H1 (cell line): ENCODE results near the gene COPA. TPM values are rescaled to one million over a fixed set of nuclear protein-coding genes. Genes with fewer than 3 reads are reported as not detected.

Experiments used
- CTCF ChIA-PET: fragments of 300-600 bp; sonication (Branson Sonifier 250); formaldehyde crosslinking; loops from one replicate; lab custom pipeline; 2021; ENCODE audit not compliant: partially characterized antibody; lab: Charles Lee
- POLR2A ChIA-PET: fragments of 300-600 bp; sonication (Branson Sonifier 250); formaldehyde crosslinking; loops from one replicate; lab custom pipeline; 2021; ENCODE audit warnings: inconsistent platforms; ENCODE audit not compliant: partially characterized antibody; lab: Charles Lee
- DNase-seq, 2 experiments: peaks; one replicate each; pipeline versions ENCODE4 v3.0.0 to v3.0.0-alpha.2; 2010 to 2022; ENCODE audit warnings: low spot score in 2 of 2, low read depth in 1 of 2, mixed read lengths in 1 of 2
- FAIRE-seq: peaks from 2 replicates; lab custom pipeline; 2011; peaks lifted over from hg19 to GRCh38; lab: Jason Lieb, UNC
- H2AFZ ChIP-seq: 2 replicates; pipeline ENCODE4 v1.8.1; 2012; ENCODE audit warnings: low read length, inconsistent platforms
- H2AK5ac ChIP-seq: 2 replicates; pipeline ENCODE4 v1.6.1; 2013; ENCODE audit warnings: low read depth, low read length
- H2BK120ac ChIP-seq: replicated peaks from 2 replicates; pipeline ENCODE3; 2013; ENCODE audit warnings: low read depth, low read length, inconsistent platforms
- H2BK12ac ChIP-seq: 2 replicates; pipeline ENCODE4 v1.6.1; 2013; ENCODE audit warnings: low read depth, low read length
- H2BK15ac ChIP-seq: 2 replicates; pipeline ENCODE4 v1.6.1; 2013; ENCODE audit warnings: low read length
- H2BK20ac ChIP-seq: 2 replicates; pipeline ENCODE4 v1.6.1; 2013; ENCODE audit warnings: low read length
- H2BK5ac ChIP-seq: 2 replicates; pipeline ENCODE4 v1.6.1; 2013; ENCODE audit warnings: low read depth, low read length
- H3K14ac ChIP-seq: 2 replicates; pipeline ENCODE4 v1.6.1; 2013; ENCODE audit warnings: inconsistent platforms; ENCODE audit not compliant: insufficient read length
- H3K18ac ChIP-seq: 2 replicates; pipeline ENCODE4 v1.6.1; 2013; ENCODE audit warnings: low read length; ENCODE audit errors: extremely low read depth
- H3K23ac ChIP-seq: 2 replicates; pipeline ENCODE4 v1.6.1; 2013; ENCODE audit warnings: inconsistent platforms; ENCODE audit not compliant: insufficient read length
- H3K23me2 ChIP-seq: 2 replicates; pipeline ENCODE4 v1.6.1; 2013; ENCODE audit warnings: low read depth, low read length
- H3K27ac ChIP-seq: 2 replicates; pipeline ENCODE4 v1.6.1; 2011; ENCODE audit warnings: low read depth, low read length, inconsistent platforms
- H3K27me3 ChIP-seq, 4 experiments: replicated peaks in 1 of 4; 1 replicate in 1 of 4; 2 replicates in 3 of 4; pipeline versions ENCODE4 v1.6.1 to v1.8.1; 2011 to 2013; ENCODE audit warnings: low read length in 3 of 4, mild to moderate bottlenecking in 3 of 4, inconsistent platforms in 2 of 4, mixed read lengths in 2 of 4, moderate library complexity in 1 of 4; ENCODE audit not compliant: control insufficient read depth in 3 of 4, insufficient read depth in 3 of 4; ENCODE audit errors: extremely low read depth in 1 of 4
- H3K36me3 ChIP-seq, 4 experiments: 2 replicates each; pipeline versions ENCODE4 v1.6.1 to v1.8.1; 2011 to 2013; ENCODE audit warnings: mild to moderate bottlenecking in 4 of 4, low read length in 3 of 4, moderate library complexity in 2 of 4, control low read depth in 1 of 4, inconsistent platforms in 1 of 4; ENCODE audit not compliant: insufficient read depth in 4 of 4, control insufficient read depth in 2 of 4
- H3K4ac ChIP-seq: replicated peaks from 2 replicates; pipeline ENCODE3; 2013; ENCODE audit warnings: low read length, low read depth, mixed read lengths, inconsistent platforms; ENCODE audit not compliant: insufficient read length
- H3K4me1 ChIP-seq, 4 experiments: replicated peaks in 1 of 4; 1 replicate in 1 of 4; 2 replicates in 3 of 4; pipeline versions ENCODE4 v1.6.1 to v1.8.1; 2011 to 2013; ENCODE audit warnings: low read length in 3 of 4, inconsistent platforms in 2 of 4, mixed read lengths in 1 of 4; ENCODE audit not compliant: insufficient read depth in 4 of 4, control insufficient read depth in 3 of 4
- H3K4me2 ChIP-seq, 2 experiments: 2 replicates each; pipeline versions ENCODE4 v1.6.1 to v1.8.1; 2011 to 2013; ENCODE audit warnings: low read depth in 2 of 2, low read length in 2 of 2, control low read depth in 1 of 2, inconsistent platforms in 1 of 2, mild to moderate bottlenecking in 1 of 2; ENCODE audit not compliant: insufficient read depth in 1 of 2
- H3K4me3 ChIP-seq, 4 experiments: fragments of 200-600, 300-600 bp in 1 of 4; sonication (generic), shearing (Covaris generic), sonication (Bioruptor Twin) in 1 of 4; 2 replicates each; pipeline versions ENCODE4 v1.5.1 to v1.8.1; 2011 to 2016; ENCODE audit warnings: low read length in 4 of 4, low read depth in 3 of 4, control low read depth in 2 of 4, inconsistent platforms in 2 of 4, mild to moderate bottlenecking in 2 of 4, mixed read lengths in 1 of 4, moderate library complexity in 1 of 4; ENCODE audit not compliant: insufficient read depth in 2 of 4; ENCODE audit errors: extremely low read depth in 1 of 4
- H3K56ac ChIP-seq: replicated peaks from 2 replicates; pipeline ENCODE3; 2013; ENCODE audit warnings: low read depth, mild to moderate bottlenecking, mixed read lengths, low read length, inconsistent platforms; ENCODE audit not compliant: insufficient read length
- H3K79me1 ChIP-seq: 2 replicates; pipeline ENCODE4 v1.6.1; 2013; ENCODE audit warnings: low read depth, low read length, control low read depth
- H3K79me2 ChIP-seq, 2 experiments: 2 replicates each; pipeline versions ENCODE4 v1.6.1 to v1.8.1; 2012 to 2013; ENCODE audit warnings: low read length in 2 of 2, mild to moderate bottlenecking in 2 of 2, inconsistent platforms in 1 of 2; ENCODE audit not compliant: insufficient read depth in 2 of 2, control insufficient read depth in 1 of 2
- H3K9ac ChIP-seq, 4 experiments: replicated peaks in 1 of 4; 1 replicate in 1 of 4; 2 replicates in 3 of 4; pipeline versions ENCODE4 v1.6.1 to v1.8.1; 2011 to 2013; ENCODE audit warnings: low read depth in 3 of 4, low read length in 3 of 4, control low read depth in 2 of 4, mild to moderate bottlenecking in 2 of 4, moderate library complexity in 2 of 4, inconsistent platforms in 1 of 4; ENCODE audit errors: extremely low read depth in 1 of 4
- H3K9me3 ChIP-seq, 2 experiments: 2 replicates each; pipeline versions ENCODE4 v1.6.1 to v1.8.1; 2012 to 2013; ENCODE audit warnings: mild to moderate bottlenecking in 2 of 2, moderate library complexity in 2 of 2, control low read depth in 1 of 2, inconsistent platforms in 1 of 2, low read depth in 1 of 2, low read length in 1 of 2, mixed read lengths in 1 of 2; ENCODE audit not compliant: insufficient read depth in 2 of 2
- H4K20me1 ChIP-seq, 2 experiments: replicated peaks in 1 of 2; 2 replicates each; pipeline versions ENCODE3 to v1.8.1; 2011 to 2013; ENCODE audit warnings: inconsistent platforms in 2 of 2, low read length in 2 of 2, mild to moderate bottlenecking in 1 of 2; ENCODE audit not compliant: insufficient read depth in 2 of 2, control insufficient read depth in 1 of 2
- H4K5ac ChIP-seq: 2 replicates; pipeline ENCODE4 v1.6.1; 2013; ENCODE audit warnings: low read length, low read depth, mixed read lengths, inconsistent platforms; ENCODE audit not compliant: insufficient read length
- H4K8ac ChIP-seq: 2 replicates; pipeline ENCODE4 v1.8.0; 2013; ENCODE audit warnings: mild to moderate bottlenecking, moderate library complexity, low read length, inconsistent platforms; ENCODE audit not compliant: insufficient read depth; ENCODE audit errors: extremely low read depth
- H4K91ac ChIP-seq: replicated peaks from 2 replicates; pipeline ENCODE3; 2013; ENCODE audit warnings: low read length, mixed read lengths, inconsistent platforms; ENCODE audit not compliant: insufficient read length
- BACH1 ChIP-seq: IDR thresholded peaks from 2 replicates; pipeline ENCODE4 v1.6.1; 2012; ENCODE audit warnings: low read length, improper control_type of control experiment
- CEBPB ChIP-seq: IDR thresholded peaks from 2 replicates; pipeline ENCODE4 v1.6.1; 2012; ENCODE audit warnings: low read depth, low read length
- CTBP2 ChIP-seq: IDR thresholded peaks from 2 replicates; pipeline ENCODE4 v1.7.0; 2011; ENCODE audit warnings: borderline replicate concordance, mild to moderate bottlenecking, moderate library complexity, mixed read lengths, low read length; ENCODE audit not compliant: insufficient read depth, insufficient read length
- HDAC6 ChIP-seq: IDR thresholded peaks from one replicate; pipeline ENCODE4 v1.7.1; 2012; ENCODE audit warnings: low read depth, mild to moderate bottlenecking, inconsistent platforms, low read length, moderate library complexity
- JUND ChIP-seq: IDR thresholded peaks from 2 replicates; pipeline ENCODE4 v1.6.1; 2011; ENCODE audit warnings: mild to moderate bottlenecking, improper control_type of control experiment, low read length
- KDM5A ChIP-seq: fragments of 200-600 bp; IDR thresholded peaks from 2 replicates; pipeline ENCODE4 v1.7.1; 2012; ENCODE audit warnings: mild to moderate bottlenecking, low read length, inconsistent platforms, mixed read lengths
- NANOG ChIP-seq: IDR thresholded peaks from 2 replicates; pipeline ENCODE4 v1.6.1; 2011; ENCODE audit warnings: low read length, low read depth, mild to moderate bottlenecking, inconsistent platforms; ENCODE audit not compliant: insufficient read depth, poor library complexity, severe bottlenecking
- POLR2A ChIP-seq, 2 experiments: IDR thresholded peaks; 1 replicate in 1 of 2; 2 replicates in 1 of 2; pipeline ENCODE4 v1.6.1; 2011; ENCODE audit warnings: low read depth in 2 of 2, low read length in 2 of 2, mild to moderate bottlenecking in 2 of 2; ENCODE audit errors: control extremely low read depth in 1 of 2
- POLR2AphosphoS5 ChIP-seq: IDR thresholded peaks from 2 replicates; pipeline ENCODE4 v1.6.1; 2011; ENCODE audit warnings: low read depth, low read length
- SIRT6 ChIP-seq: IDR thresholded peaks from one replicate; pipeline ENCODE4 v1.7.1; 2012; ENCODE audit warnings: low read length, inconsistent platforms
- TCF12 ChIP-seq: IDR thresholded peaks from 2 replicates; pipeline ENCODE4 v1.6.1; 2011; ENCODE audit warnings: low read depth, mild to moderate bottlenecking, low read length
- USF2 ChIP-seq: IDR thresholded peaks from 2 replicates; pipeline ENCODE4 v1.6.1; 2011; ENCODE audit warnings: low read length, improper control_type of control experiment
- YY1 ChIP-seq: IDR thresholded peaks from 2 replicates; pipeline ENCODE4 v1.6.1; 2011; ENCODE audit warnings: low read depth, mild to moderate bottlenecking, low read length
- ZNF274 ChIP-seq: IDR thresholded peaks from 2 replicates; pipeline ENCODE4 v1.7.0; 2012; ENCODE audit warnings: low read length, borderline replicate concordance; ENCODE audit errors: extremely low read depth
- WGBS, 2 experiments: shearing (Covaris generic) in 1 of 2; methylation state at CpG; one replicate each; pipeline versions ENCODE4 v1.1.6 to v1.1.7; 2013 to 2015; ENCODE audit warnings: low lambda C conversion rate in 2 of 2, mixed read lengths in 2 of 2, inconsistent platforms in 1 of 2, low coverage in 1 of 2, missing lambda C conversion rate in 1 of 2; ENCODE audit not compliant: insufficient replicate concordance in 2 of 2, insufficient coverage in 1 of 2, insufficient read length in 1 of 2; ENCODE audit errors: extremely low coverage in 1 of 2, missing lambda C conversion rate in 1 of 2; 5-methylcytosine and 5-hydroxymethylcytosine counted together
- polyA plus RNA-seq, 7 experiments: library from polyadenylated mRNA; depleted of rRNA in 3 of 7; stranded (reverse) in 5 of 7; unstranded in 2 of 7; fragments of >200 nt in 5 of 7; fragments of 200-250 nt in 2 of 7; gene quantifications; 1 replicate in 5 of 7; 2 replicates in 1 of 7; 4 replicates in 1 of 7; pipeline versions ENCODE4 v1.2.1 to v1.2.3, GENCODE V29; 2011 to 2013; ENCODE audit warnings: missing spikeins in 2 of 7, mixed read lengths in 2 of 7
- total RNA-seq: library from RNA; stranded (reverse); fragmentation: NEBNext Ultra II Directional; extraction: Animal tissue kit (Norgen Biotek cat#: 25700); gene quantifications from 2 replicates; pipeline ENCODE4 v1.2.1, GENCODE V29; 2021

COPA gene
- total and polyA plus RNA-seq, 2 of the 8 experiments (the other 6 are each of a cell fraction or from before 2014, with no cell fraction given): 78.2 to 115 TPM

GRCh38 chr1:160338580-160338979 lies 4.5 kb downstream of the COPA start:
- FAIRE-seq (no peak), DNase-seq (no peak)
- Histone ChIP-seq H4K91ac (no peak overlapping the region), H3K56ac (no peak overlapping the region), H4K8ac (no peak overlapping the region), H2BK5ac (no peak overlapping the region), H2AFZ (no peak overlapping the region), H3K4me2 (no peak overlapping the region), H2AK5ac (no peak overlapping the region), H3K23ac (no peak overlapping the region), H3K9ac (no peak overlapping the region), H3K4me1 (no peaks in the 10 kb centered on the region; a peak in 1 of 7 replicates), H3K18ac (no peak overlapping the region), H3K79me1 (no peaks in the 10 kb centered on the region; the same call in 1 of the 2 replicates), H3K14ac (no peak overlapping the region), H3K4me3 (no peak overlapping the region), H4K5ac (no peak overlapping the region), H3K36me3 (peaks cover 14 to 37% (median 24%) of the 10 kb centered on the region in 4 experiments), H2BK120ac (no peak overlapping the region), H2BK20ac (no peak overlapping the region), H3K4ac (no peak overlapping the region), H3K27me3 (no peaks in the 10 kb centered on the region), H2BK12ac (no peak overlapping the region), H3K23me2 (no peaks in the 10 kb centered on the region; the same call in 1 of the 2 replicates), H3K27ac (no peak overlapping the region), H3K9me3 (no peaks in the 10 kb centered on the region), H2BK15ac (no peak overlapping the region), H3K79me2 (peaks cover 13 to 43% of the 10 kb centered on the region in 2 experiments), H4K20me1 (peaks cover 0 to 4% of the 10 kb centered on the region in 2 experiments)
- POLR2A ChIA-PET: no interaction called here
- CTCF ChIA-PET: interaction anchor here (0.8 to 2.9 kb wide), 5 partner anchors 16 to 230 kb away, joined by 3 to 13 read pairs (median 5); no protein-coding TSS in a partner anchor
- WGBS, 2 experiments: 94% methylated on average over 4 of the region's 4 CpGs; no CpG with 5 or more reads in 1 of the 2 experiments
- no peak for TF ChIP-seq CEBPB
- TF ChIP-seq CTBP2: no peak
- no peak for TF ChIP-seq USF2
- TF ChIP-seq KDM5A: no peak
- TF ChIP-seq JUND: no peak
- no peak for TF ChIP-seq YY1
- TF ChIP-seq POLR2A (IDR thresholded peaks at IDR 0.05; ENCODE audit: control extremely low read depth in 1 of 2, low read depth in 2 of 2, low read length in 2 of 2): no peak
- TF ChIP-seq NANOG: no peak
- TF ChIP-seq HDAC6: no peak
- TF ChIP-seq ZNF274: no peak
- no peak for TF ChIP-seq TCF12
- TF ChIP-seq POLR2AphosphoS5: no peak
- TF ChIP-seq SIRT6: no peak
- TF ChIP-seq BACH1: no peak
